Stimulated activated CD4-positive, alpha-beta T cell treated with anti-CD3 and anti-CD28 coated beads, Interleukin-1b, Interleukin-23, amount 100 ng/mL, for 4 hours (primary cell): ENCODE measurements around the gene GAB2.
"Not testable (repeated sequence)": the region's sequence is repeated elsewhere in the genome, so short reads cannot be mapped to it uniquely, and the experiment has no call there.

ENCODE experiments used
- DNase-seq, 2 donors: peaks; one replicate each; pipeline ENCODE4 v3.0.0-alpha.2; 2020; ENCODE audit warnings: low read depth in 2 of 2

The GAB2 gene

GRCh38 chr11:78188286-78189173, 229.1 kb downstream of the GAB2 start, which contains the start of the genes KCTD21 and USP35:
TSS of gene KCTD21 (minus strand) at chr11:78188626. CDS start at chr11:78174554, 14,072 bp downstream.
TSS of gene USP35 (plus strand) at chr11:78188919. CDS start at chr11:78196246, 7,327 bp downstream.
- DNase-seq = peak; percentile 83 to 88

- DNase-seq = peak; percentile 63 to 73
Observed at GRCh38 chr11:78187366-78188285, 230.0 kb downstream of the GAB2 start.

- no peak for DNase-seq
Observed at GRCh38 chr11:78181185-78181584, 236.4 kb downstream of the GAB2 start.

GRCh38 chr11:78180751-78181150, 236.9 kb downstream of the GAB2 start:
- no peak for DNase-seq

GRCh38 chr11:78179459-78180071, 238.1 kb downstream of the GAB2 start:
- DNase-seq = no peak

GRCh38 chr11:78177216-78177615, 240.4 kb downstream of the GAB2 start:
- no peak for DNase-seq

GRCh38 chr11:78176605-78177141, 240.9 kb downstream of the GAB2 start:
- no peak for DNase-seq

GRCh38 chr11:78175862-78176261, 241.8 kb downstream of the GAB2 start:
- not testable (repeated sequence) for DNase-seq

GRCh38 chr11:78171951-78172350, 245.7 kb downstream of the GAB2 start:
- DNase-seq = no peak

GRCh38 chr11:78170874-78171549, 246.6 kb downstream of the GAB2 start:
- DNase-seq = no peak

GRCh38 chr11:78170413-78170812, 247.2 kb downstream of the GAB2 start:
- no peak for DNase-seq

- no peak for DNase-seq
Observed at GRCh38 chr11:78168539-78169477, 248.8 kb downstream of the GAB2 start.

- no peak for DNase-seq
Observed at GRCh38 chr11:78166855-78167469, 250.7 kb downstream of the GAB2 start.
